Stimulated activated memory B cell treated with anti-CD40 and anti-IgM and Interleukin-4, amounts not matched to agents 10 μg/mL and 1 μg/mL and 100 μg/mL, for 72 hours (primary cell): ENCODE results near the gene RPLP2.
A peak's percentile ranks its signal among the peaks of the same experiment; 100 is the strongest.

Source experiments
- ATAC-seq: fragments of 150-1000 bp; cut with Tn5 transposase; 2 replicates; pipeline ENCODE4 v1.10.0; 2021
- H3K27ac Mint-ChIP-seq: one replicate; pipeline ENCODE4 v1.8.0; 2022; ENCODE audit warnings: mild to moderate bottlenecking, mixed read lengths
- H3K27me3 Mint-ChIP-seq: one replicate; pipeline ENCODE4 v1.8.0; 2022; ENCODE audit warnings: mixed read lengths
- H3K36me3 Mint-ChIP-seq: one replicate; pipeline ENCODE4 v1.8.0; 2022; ENCODE audit warnings: mixed read lengths
- H3K4me1 Mint-ChIP-seq: one replicate; pipeline ENCODE4 v1.8.0; 2022; ENCODE audit warnings: mixed read lengths
- H3K4me3 Mint-ChIP-seq: one replicate; pipeline ENCODE4 v1.8.0; 2022; ENCODE audit warnings: mild to moderate bottlenecking, moderate library complexity, mixed read lengths
- H3K9me3 Mint-ChIP-seq: one replicate; pipeline ENCODE4 v1.8.0; 2022; ENCODE audit warnings: mixed read lengths

The RPLP2 gene

GRCh38 chr11:829176-829846, 19.5 kb downstream of the RPLP2 start:
- no peaks in the 10 kb centered on the region for H3K9me3 Mint-ChIP-seq
- peak; percentile 22 for ATAC-seq
- H3K36me3 Mint-ChIP-seq = peaks cover 11% of the 10 kb centered on the region
- peaks cover 23% of the 10 kb centered on the region for H3K27me3 Mint-ChIP-seq
- H3K4me3 Mint-ChIP-seq = peak overlapping the region; percentile 79
- H3K4me1 Mint-ChIP-seq = peaks cover 63% of the 10 kb centered on the region
- H3K27ac Mint-ChIP-seq = peak overlapping the region; percentile 48

DNA sequence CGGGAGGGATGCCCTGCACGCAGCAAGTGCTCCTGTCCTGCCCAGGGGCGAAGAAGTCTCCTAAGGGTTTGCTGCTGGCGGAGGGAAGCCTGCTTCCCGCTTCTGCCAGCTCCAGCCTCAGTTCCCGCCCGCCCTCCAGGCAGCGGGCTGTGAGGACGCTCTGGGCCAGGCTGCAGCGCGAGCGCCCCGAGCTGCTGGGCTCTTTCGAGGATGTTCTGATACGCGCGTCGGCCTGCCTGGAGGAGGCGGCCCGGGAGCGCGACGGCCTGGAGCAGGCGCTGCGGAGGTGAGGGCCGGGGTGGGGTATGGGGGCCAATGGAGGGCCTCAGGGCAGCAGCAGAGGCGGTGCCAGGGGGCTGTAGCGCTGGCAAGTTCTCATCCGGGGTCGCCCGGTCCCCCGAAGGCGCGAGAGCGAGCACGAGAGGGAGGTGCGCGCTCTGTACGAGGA, 20.1 kb downstream of the RPLP2 start:
- no peak overlapping the region for H3K27ac Mint-ChIP-seq
- ATAC-seq = peak; percentile 0
- H3K9me3 Mint-ChIP-seq = no peaks in the 10 kb centered on the region
- peaks cover 23% of the 10 kb centered on the region for H3K27me3 Mint-ChIP-seq
- H3K4me1 Mint-ChIP-seq = peaks cover 65% of the 10 kb centered on the region
- peaks cover 8% of the 10 kb centered on the region for H3K36me3 Mint-ChIP-seq
- H3K4me3 Mint-ChIP-seq = peak overlapping the region; percentile 79

DNA sequence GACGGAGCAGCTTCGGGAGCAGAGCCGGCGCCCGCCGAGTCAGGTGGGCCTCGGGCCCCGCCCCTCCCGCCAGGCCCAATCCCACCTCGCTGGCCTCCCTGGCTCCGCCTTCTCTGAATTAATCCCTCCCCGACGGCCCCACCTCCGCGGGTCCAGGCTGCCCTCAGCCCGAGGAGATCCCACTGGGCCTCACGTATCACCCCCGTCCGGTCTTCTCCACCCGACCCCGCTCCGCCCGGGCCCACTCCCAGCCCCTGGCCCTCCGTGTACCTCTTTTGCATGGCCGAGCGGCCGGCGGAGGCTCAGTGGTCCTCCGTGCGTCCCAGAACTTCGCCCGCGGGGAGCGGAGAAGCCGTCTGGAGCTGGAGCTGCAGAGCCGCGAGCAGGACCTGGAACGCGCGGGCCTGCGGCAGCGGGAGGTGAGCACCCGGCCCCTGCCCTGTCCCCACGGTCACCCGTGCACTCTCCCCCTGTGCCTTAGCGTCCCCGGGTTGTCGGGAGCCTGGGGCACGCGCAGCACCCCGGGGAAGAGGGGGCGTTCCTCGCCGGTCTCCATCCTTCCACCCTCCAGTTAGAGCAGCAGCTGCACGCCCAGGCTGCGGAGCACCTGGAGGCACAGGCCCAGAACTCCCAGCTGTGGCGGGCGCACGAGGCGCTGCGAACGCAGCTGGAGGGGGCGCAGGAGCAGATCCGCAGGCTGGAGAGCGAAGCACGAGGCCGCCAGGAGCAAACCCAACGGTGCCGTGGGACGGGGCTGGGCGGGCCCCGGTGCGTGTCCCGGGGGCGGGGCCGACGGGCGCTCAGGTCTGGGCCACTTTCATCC, 20.7 kb downstream of the RPLP2 start:
- Mint-ChIP-seq H3K36me3 (peaks cover 1% of the 10 kb centered on the region), H3K27me3 (peaks cover 23% of the 10 kb centered on the region), H3K27ac (no peak overlapping the region), H3K9me3 (no peaks in the 10 kb centered on the region), H3K4me1 (peaks cover 65% of the 10 kb centered on the region), H3K4me3 (peak overlapping the region; percentile 79)
- peak; percentile 75 for ATAC-seq

DNA sequence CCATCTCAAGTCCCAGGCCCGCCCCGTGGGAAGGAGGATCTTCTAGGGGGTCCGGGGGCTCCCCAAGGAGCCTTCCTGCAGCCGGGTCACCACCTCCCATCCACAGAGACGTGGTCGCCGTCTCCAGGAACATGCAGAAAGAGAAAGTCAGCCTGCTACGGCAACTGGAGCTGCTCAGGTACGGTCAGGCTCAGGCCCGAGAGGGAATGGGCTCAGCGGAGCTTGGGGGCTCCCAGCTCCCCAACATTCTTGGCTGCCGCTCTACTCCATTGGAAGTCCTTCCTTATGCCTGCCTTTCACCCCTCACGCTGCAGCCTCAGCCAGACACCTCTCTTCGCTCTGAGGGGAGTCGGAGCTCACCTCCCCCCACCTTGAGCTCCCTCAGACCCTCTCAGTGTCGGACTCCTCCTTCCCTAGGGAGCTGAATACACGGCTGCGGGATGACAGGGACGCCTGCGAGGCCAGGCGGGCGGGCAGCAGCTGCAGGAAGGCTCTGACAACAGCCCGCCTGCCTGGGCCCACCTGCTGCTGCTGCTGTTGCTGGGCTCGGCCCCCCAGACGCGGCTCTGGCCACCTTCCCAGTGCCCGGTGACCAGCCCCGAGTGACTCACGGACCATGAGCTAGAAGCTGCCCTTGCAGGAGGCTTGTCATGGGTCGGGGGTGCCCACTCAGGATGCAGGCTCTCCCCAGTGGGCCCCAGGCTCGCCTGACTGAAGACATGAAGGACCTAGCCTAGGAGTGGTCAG, 21.5 kb downstream of the RPLP2 start:
- peak overlapping the region; percentile 59 for H3K4me3 Mint-ChIP-seq
- peaks cover 65% of the 10 kb centered on the region for H3K4me1 Mint-ChIP-seq
- H3K27me3 Mint-ChIP-seq = peaks cover 23% of the 10 kb centered on the region
- H3K27ac Mint-ChIP-seq = no peak overlapping the region
- no peak for ATAC-seq
- no peaks in the 10 kb centered on the region for H3K9me3 Mint-ChIP-seq
- no peaks in the 10 kb centered on the region for H3K36me3 Mint-ChIP-seq

- Mint-ChIP-seq H3K36me3 (no peaks in the 10 kb centered on the region), H3K4me3 (peak overlapping the region; percentile 63), H3K4me1 (peaks cover 61% of the 10 kb centered on the region), H3K27ac (no peak overlapping the region), H3K9me3 (no peaks in the 10 kb centered on the region), H3K27me3 (peaks cover 23% of the 10 kb centered on the region)
- ATAC-seq = no peak
These were observed 22.3 kb downstream of the RPLP2 start for GRCh38 chr11:831961-832528.

GRCh38 chr11:832529-833113, 22.9 kb downstream of the RPLP2 start, which contains the start of gene CD151:
CD151 (plus strand) TSS chr11:832952; CDS start chr11:836070, 3,118 bp downstream.
- peaks cover 4% of the 10 kb centered on the region for H3K36me3 Mint-ChIP-seq
- H3K27me3 Mint-ChIP-seq = peaks cover 23% of the 10 kb centered on the region
- peaks cover 61% of the 10 kb centered on the region for H3K4me1 Mint-ChIP-seq
- peak within 1 kb of the TSS; percentile 62 for H3K27ac Mint-ChIP-seq
- no peaks in the 10 kb centered on the region for H3K9me3 Mint-ChIP-seq
- peak within 1 kb of the TSS; percentile 74 for H3K4me3 Mint-ChIP-seq
- ATAC-seq = peak; percentile 67

- H3K9me3 Mint-ChIP-seq = no peaks in the 10 kb centered on the region
- H3K4me3 Mint-ChIP-seq = peak overlapping the region; percentile 74
- H3K4me1 Mint-ChIP-seq = peaks cover 58% of the 10 kb centered on the region
- ATAC-seq = peak; percentile 35
- peak overlapping the region; percentile 62 for H3K27ac Mint-ChIP-seq
- peaks cover 23% of the 10 kb centered on the region for H3K27me3 Mint-ChIP-seq
- H3K36me3 Mint-ChIP-seq = peaks cover 8% of the 10 kb centered on the region
These were observed 23.5 kb downstream of the RPLP2 start for GRCh38 chr11:833114-833791.

GRCh38 chr11:833849-834311, 24.1 kb downstream of the RPLP2 start:
- Mint-ChIP-seq H3K36me3 (peaks cover 11% of the 10 kb centered on the region), H3K27ac (peak overlapping the region; percentile 62), H3K9me3 (no peaks in the 10 kb centered on the region), H3K4me3 (peak overlapping the region; percentile 74), H3K27me3 (peaks cover 21% of the 10 kb centered on the region), H3K4me1 (peaks cover 56% of the 10 kb centered on the region)
- no peak for ATAC-seq

DNA sequence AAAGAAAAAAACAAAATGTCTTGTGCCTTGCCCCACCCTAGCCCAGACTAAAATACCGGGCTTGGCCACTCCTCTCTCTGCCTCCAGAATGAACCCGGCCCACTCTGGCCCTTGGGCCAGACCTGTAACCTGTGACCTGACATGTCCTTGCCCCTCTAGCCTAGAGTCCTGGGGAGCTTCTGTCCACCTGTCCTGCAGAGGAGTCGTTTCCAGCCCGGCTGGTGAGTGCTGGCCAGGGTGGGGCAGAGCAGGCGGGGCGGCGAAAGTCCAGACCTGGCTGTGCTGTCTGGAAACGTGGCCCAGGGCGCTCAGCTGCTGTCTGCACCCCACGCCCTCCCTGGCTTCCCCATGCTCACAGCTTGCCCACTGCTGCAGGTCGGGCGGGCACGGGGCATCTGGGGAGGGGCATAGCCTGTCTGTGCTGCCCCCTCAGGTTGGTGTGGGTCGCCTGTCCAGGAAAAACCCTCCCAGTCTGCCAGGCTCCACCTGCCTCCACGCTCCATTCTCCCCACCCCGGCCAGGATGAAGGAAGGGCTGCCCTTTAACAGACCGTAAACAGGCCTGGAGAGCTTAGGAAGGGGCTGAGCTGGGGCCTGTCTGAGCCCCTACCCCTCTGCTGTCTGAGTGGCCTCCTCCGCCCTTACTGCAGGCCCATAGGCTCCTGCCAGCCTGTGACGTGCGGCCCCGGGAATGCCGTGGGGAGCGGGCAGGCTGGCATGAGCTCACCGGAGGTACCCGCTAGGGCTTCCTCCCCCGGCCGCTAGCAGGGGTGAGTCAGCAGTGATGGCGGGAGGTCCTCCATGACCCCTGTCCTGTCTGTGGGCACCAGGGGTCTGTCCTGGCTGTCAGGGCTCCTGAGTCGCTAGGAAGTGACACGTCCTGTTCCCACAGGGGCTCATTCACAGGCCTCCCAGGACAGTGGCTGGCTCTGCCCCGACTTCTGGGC, 24.9 kb downstream of the RPLP2 start:
- Mint-ChIP-seq H3K27me3 (peaks cover 13% of the 10 kb centered on the region), H3K9me3 (no peaks in the 10 kb centered on the region), H3K4me1 (peaks cover 50% of the 10 kb centered on the region), H3K27ac (peak overlapping the region; percentile 62), H3K36me3 (peaks cover 14% of the 10 kb centered on the region), H3K4me3 (peak overlapping the region; percentile 74)
- ATAC-seq = no peak

DNA sequence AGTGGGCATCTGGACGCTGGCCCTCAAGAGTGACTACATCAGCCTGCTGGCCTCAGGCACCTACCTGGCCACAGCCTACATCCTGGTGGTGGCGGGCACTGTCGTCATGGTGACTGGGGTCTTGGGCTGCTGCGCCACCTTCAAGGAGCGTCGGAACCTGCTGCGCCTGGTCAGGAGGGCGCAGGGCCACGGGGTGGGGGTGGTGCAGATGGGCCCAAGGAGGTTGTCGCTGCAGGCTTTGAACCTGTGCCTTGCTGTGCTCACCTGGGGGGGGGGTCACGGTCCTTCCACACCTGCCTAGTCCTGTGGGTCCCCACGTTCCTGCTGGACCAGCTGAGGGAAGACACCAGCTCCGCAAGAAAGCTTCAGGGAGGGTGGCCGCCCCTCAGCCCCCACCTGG, 26.5 kb downstream of the RPLP2 start:
- Mint-ChIP-seq H3K27me3 (peaks cover 12% of the 10 kb centered on the region), H3K27ac (no peak overlapping the region), H3K36me3 (peaks cover 14% of the 10 kb centered on the region), H3K4me3 (no peak overlapping the region), H3K4me1 (peaks cover 48% of the 10 kb centered on the region), H3K9me3 (no peaks in the 10 kb centered on the region)
- no peak for ATAC-seq

DNA sequence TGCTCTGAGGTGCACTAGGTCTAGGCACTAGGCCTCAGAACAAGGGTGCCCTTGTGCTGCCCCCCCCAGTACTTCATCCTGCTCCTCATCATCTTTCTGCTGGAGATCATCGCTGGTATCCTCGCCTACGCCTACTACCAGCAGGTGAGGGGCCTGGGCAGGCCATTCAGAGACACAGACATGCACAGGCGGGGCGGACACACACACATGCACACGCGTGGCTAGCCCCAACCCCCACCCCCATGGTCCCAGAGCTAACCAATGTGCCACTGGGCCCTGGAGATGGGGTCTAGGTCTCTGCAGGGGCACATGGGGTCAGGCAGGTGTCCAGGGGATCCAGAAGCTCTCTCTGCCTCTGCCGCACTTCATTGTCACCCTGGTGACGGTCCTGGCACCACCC, 26.9 kb downstream of the RPLP2 start:
- H3K36me3 Mint-ChIP-seq = peaks cover 14% of the 10 kb centered on the region
- ATAC-seq = no peak
- no peak overlapping the region for H3K27ac Mint-ChIP-seq
- no peak overlapping the region for H3K4me3 Mint-ChIP-seq
- H3K27me3 Mint-ChIP-seq = peaks cover 8% of the 10 kb centered on the region
- no peaks in the 10 kb centered on the region for H3K9me3 Mint-ChIP-seq
- H3K4me1 Mint-ChIP-seq = peaks cover 47% of the 10 kb centered on the region

DNA sequence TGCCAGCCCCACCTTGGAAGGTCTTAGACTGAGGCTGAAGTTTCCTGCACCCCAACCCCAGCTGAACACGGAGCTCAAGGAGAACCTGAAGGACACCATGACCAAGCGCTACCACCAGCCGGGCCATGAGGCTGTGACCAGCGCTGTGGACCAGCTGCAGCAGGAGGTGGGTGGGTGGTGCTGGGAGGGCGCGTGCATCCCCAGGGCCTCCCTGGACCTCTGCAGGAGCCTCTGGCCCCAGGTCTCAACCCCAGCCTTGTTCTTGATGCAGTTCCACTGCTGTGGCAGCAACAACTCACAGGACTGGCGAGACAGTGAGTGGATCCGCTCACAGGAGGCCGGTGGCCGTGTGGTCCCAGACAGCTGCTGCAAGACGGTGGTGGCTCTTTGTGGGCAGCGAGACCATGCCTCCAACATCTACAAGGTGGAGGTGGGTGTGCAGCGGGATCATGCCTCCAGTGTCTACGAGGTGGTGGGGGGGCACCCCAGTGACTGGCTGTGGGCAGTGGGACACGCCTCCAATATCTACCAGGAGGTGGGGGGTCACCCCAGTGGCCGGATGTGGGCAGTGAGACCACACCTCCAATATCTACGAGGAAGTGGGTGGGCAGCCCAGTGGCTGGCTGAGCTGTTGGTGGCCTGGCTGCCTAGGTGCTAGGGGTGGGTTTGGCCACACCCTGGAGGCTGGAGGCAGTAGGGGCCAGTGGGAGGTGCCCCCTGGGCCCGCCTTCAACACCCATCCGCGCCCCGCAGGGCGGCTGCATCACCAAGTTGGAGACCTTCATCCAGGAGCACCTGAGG, 27.6 kb downstream of the RPLP2 start:
- Mint-ChIP-seq H3K9me3 (no peaks in the 10 kb centered on the region), H3K27me3 (peaks cover 1% of the 10 kb centered on the region), H3K36me3 (peaks cover 14% of the 10 kb centered on the region), H3K4me3 (no peak overlapping the region), H3K4me1 (peaks cover 40% of the 10 kb centered on the region), H3K27ac (no peak overlapping the region)
- ATAC-seq = no peak

GRCh38 chr11:837990-838307, 28.2 kb downstream of the RPLP2 start:
- H3K27me3 Mint-ChIP-seq = no peaks in the 10 kb centered on the region
- H3K27ac Mint-ChIP-seq = no peak overlapping the region
- H3K36me3 Mint-ChIP-seq = peaks cover 14% of the 10 kb centered on the region
- no peaks in the 10 kb centered on the region for H3K9me3 Mint-ChIP-seq
- ATAC-seq = no peak
- no peak overlapping the region for H3K4me3 Mint-ChIP-seq
- peaks cover 38% of the 10 kb centered on the region for H3K4me1 Mint-ChIP-seq
